ENCODE results near the gene HERC2.

Gene HERC2

DNA sequence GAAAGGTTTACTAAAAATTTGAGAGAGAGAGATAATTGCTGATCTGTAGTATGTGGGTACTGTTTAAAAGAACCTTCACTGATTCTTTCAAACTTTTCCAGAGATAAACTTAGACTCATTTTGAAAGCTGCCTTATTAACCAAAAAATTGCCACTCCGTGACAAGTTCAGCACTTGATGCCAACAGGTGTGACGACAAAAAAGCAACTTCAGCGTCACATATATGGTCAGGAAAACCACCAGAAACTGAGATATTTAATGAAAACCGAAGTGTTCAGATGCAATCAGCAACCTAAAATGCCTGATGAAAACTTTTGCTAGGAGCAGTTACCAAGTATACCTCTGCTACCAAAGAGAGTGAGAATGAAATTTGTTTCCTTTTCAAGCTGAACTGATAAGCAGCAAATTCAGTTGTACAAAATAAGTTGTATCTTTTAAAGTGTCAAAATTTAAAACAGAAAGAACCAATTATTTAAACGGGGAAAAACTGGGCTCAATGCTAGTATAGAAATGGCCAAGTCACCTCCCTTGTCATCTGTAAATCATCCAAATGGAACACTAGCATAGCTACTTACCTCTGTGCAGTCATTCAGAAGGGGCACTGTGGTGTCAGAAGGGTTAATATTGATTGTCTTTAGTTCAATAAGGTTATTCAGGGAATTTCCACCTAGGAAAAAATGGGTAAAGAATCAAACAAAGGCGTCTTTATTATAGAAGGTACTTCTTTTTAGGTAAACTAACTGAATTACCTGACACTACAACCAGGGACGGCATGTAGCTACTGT, 131.4 kb downstream of the HERC2 start:
- no peaks in the 10 kb centered on the region for H3K27me3 ChIP-seq
- TF ChIP-seq, protein P1, sequence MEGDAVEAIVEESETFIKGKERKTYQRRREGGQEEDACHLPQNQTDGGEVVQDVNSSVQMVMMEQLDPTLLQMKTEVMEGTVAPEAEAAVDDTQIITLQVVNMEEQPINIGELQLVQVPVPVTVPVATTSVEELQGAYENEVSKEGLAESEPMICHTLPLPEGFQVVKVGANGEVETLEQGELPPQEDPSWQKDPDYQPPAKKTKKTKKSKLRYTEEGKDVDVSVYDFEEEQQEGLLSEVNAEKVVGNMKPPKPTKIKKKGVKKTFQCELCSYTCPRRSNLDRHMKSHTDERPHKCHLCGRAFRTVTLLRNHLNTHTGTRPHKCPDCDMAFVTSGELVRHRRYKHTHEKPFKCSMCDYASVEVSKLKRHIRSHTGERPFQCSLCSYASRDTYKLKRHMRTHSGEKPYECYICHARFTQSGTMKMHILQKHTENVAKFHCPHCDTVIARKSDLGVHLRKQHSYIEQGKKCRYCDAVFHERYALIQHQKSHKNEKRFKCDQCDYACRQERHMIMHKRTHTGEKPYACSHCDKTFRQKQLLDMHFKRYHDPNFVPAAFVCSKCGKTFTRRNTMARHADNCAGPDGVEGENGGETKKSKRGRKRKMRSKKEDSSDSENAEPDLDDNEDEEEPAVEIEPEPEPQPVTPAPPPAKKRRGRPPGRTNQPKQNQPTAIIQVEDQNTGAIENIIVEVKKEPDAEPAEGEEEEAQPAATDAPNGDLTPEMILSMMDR (IDR thresholded peaks at IDR 0.05): no peak
- H3K9me3 ChIP-seq: no peaks in the 10 kb centered on the region
- no peak overlapping the region for H3K4me3 ChIP-seq (ENCODE audit: low read depth in 1 of 2, low read length in 1 of 2)
- H3K27ac ChIP-seq: no peak overlapping the region
- peaks cover 10% of the 10 kb centered on the region for H3K36me3 ChIP-seq
- H3K4me1 ChIP-seq (ENCODE audit: control insufficient read depth in 1 of 2, insufficient read depth in 1 of 2, low read depth in 1 of 2, low read length in 1 of 2): no peaks in the 10 kb centered on the region

DNA sequence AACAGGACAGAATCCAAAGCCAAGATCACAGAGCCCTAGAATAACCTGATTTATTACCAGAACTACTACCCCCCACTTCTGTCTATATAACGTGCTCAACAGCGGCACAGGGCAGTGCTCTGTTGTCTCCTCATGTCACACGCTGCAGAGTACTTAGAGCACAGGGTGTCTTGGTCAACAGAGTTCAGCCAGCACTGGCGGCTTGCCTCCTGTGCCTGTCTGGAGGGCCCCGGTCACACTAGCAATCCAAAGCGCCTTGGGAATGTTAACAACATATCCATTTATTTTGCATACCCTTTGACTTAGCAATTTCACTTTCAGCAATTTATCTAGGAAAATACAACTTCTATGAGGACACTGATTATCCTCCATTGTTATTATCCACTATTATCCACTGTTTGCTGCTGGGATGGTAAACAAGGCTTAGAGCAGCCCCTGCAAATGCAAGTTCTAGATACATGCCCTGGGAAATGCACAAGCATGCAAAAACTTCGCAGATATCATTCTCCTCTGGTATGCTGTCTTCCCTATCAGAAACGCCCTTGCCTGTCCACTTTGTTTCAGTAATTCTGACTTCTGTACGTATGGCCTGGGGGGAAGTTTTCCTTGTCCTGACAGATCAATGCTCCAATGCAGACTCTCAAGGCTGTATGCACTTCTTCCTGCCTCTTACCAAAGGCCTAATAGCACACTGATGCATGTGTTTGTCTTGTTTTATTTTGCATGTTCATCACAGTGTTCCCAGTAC, 136.7 kb downstream of the HERC2 start:
- Histone ChIP-seq H3K9me3 (no peaks in the 10 kb centered on the region), H3K4me3 (ENCODE audit: low read depth in 1 of 2, low read length in 1 of 2) (no peak overlapping the region), H3K27ac (no peak overlapping the region), H3K27me3 (no peaks in the 10 kb centered on the region), H3K4me1 (ENCODE audit: control insufficient read depth in 1 of 2, insufficient read depth in 1 of 2, low read depth in 1 of 2, low read length in 1 of 2) (no peaks in the 10 kb centered on the region), H3K36me3 (peaks cover 8% of the 10 kb centered on the region)
- TF ChIP-seq, protein P1 (IDR thresholded peaks at IDR 0.05): no peak

DNA sequence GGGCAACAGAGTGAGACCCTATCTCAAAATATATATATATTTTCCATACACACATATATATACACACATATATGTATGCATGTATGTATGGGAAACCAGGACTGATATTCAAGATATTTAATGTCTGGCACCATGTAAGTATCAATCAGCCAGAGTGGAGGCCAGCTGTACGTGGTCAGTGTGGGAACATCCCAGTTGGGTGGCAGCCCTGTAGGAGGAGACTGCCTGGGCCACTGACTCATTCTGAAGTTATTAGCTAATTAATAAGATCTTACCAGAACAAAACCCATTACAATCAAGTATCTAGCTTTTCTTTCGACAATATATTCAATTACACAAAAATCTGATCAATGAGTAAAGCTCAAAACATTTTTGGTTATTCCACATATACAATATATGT, 137.8 kb downstream of the HERC2 start:
- H3K4me1 ChIP-seq (ENCODE audit: control insufficient read depth in 1 of 2, insufficient read depth in 1 of 2, low read depth in 1 of 2, low read length in 1 of 2): no peaks in the 10 kb centered on the region
- peaks cover 8% of the 10 kb centered on the region for H3K36me3 ChIP-seq
- H3K27me3 ChIP-seq: no peaks in the 10 kb centered on the region
- TF ChIP-seq, protein P1 (IDR thresholded peaks at IDR 0.05): no peak
- H3K4me3 ChIP-seq (ENCODE audit: low read depth in 1 of 2, low read length in 1 of 2): no peak overlapping the region
- no peaks in the 10 kb centered on the region for H3K9me3 ChIP-seq
- no peak overlapping the region for H3K27ac ChIP-seq

DNA sequence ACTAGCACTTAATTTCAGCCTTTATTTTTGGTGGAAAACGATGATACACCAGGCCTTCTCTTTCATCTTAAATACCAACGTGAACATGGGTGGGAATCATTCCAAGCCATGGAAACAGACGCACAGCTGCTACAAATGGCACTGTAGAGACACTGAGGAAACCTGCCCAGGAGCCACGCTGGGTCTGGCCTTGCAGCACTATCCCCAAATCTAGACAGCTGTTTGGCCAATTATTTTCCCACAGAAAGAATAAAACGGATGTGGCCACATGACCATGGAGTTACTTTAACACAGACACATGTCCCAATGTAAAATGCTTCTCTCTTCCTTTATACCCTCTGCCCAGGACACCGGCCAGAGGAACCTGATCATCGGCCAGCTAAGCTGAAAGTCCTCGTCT, 139.2 kb downstream of the HERC2 start:
- peaks cover 8% of the 10 kb centered on the region for H3K36me3 ChIP-seq
- no peaks in the 10 kb centered on the region for H3K27me3 ChIP-seq
- H3K27ac ChIP-seq: no peak overlapping the region
- H3K4me1 ChIP-seq (ENCODE audit: control insufficient read depth in 1 of 2, insufficient read depth in 1 of 2, low read depth in 1 of 2, low read length in 1 of 2): peaks cover 11 to 12% of the 10 kb centered on the region in 2 experiments
- H3K4me3 ChIP-seq (ENCODE audit: low read depth in 1 of 2, low read length in 1 of 2): no peak overlapping the region
- H3K9me3 ChIP-seq: no peaks in the 10 kb centered on the region
- TF ChIP-seq, protein P1 (IDR thresholded peaks at IDR 0.05): no peak

DNA sequence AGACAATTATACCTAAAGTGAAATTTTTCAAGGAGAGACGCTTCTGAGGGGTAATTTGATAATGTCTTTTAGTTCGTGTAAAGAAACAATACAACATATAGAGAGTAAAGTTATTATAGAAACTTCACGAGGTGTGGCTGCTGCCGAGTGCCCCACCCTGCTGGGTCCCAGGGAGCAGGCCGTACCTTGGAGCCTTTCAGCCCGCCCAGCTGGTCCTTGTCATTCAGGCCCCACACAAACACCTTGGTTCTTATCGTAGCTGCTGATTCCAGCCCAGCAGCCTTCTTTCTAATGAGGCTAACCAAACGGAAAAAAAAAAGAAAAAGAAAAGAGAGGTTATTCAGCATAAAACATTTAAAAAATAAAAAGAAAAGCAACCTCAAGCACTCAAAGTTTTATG, 139.8 kb downstream of the HERC2 start:
- no peaks in the 10 kb centered on the region for H3K27me3 ChIP-seq
- H3K9me3 ChIP-seq: no peaks in the 10 kb centered on the region
- H3K27ac ChIP-seq: no peak overlapping the region
- no peak overlapping the region for H3K4me3 ChIP-seq (ENCODE audit: low read depth in 1 of 2, low read length in 1 of 2)
- peaks cover 14 to 16% of the 10 kb centered on the region in 2 experiments for H3K4me1 ChIP-seq (ENCODE audit: control insufficient read depth in 1 of 2, insufficient read depth in 1 of 2, low read depth in 1 of 2, low read length in 1 of 2)
- H3K36me3 ChIP-seq: peaks cover 8% of the 10 kb centered on the region
- TF ChIP-seq, protein P1 (IDR thresholded peaks at IDR 0.05): no peak

Data from neutrophil (primary cell).